ENCODE measurements around the gene SPOCK1.
"Not testable (repeated sequence)": the region's sequence is repeated elsewhere in the genome, so short reads cannot be mapped to it uniquely, and the experiment has no call there.

The SPOCK1 gene

DNA sequence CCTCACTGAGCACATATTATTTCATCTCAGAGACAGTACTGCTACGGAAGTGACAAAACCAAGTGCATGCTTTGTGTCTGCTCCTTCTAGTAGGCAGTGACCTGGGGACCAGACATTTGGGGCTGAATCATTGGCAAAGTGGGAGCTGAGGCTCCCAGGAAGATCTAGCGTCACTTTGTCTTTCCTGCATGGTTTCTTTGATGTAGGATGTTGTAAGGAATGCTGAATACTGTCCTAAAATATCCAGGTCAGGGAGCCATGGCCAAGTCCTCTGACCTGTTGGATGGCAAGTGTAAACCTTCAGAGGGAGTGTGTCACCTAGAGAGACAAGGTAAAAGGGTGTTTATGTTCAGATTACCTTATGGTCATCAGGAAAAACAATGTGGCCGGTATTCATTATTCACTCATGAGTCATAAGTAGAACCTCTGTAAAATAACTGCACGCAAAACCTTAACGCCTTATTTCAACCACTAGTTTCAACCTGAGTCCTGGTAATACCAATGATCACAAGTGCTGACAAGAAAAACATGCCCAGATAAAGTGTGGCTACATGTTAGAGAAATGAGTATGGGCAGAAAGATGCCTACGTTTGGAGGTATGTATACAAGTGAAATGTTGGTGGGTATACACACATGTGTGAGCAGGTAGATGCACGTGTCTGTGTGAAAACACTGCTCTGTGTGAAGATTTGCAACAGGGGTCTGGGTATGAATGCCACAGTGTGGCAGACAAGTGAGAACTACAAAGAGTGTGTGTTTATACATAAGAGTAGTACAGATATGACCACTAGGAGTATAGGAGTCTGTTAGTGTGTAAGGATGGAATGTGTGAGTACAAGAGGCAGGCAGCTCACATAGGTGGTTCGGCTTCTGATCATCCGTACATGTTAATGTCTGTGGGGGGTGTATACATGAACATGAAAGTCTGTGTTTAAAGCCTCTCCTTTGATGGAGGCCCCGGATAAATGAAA is 263.9 kb downstream of the SPOCK1 start:
- in situ Hi-C loops (cut with MboI; ENCODE audit: low sequenced_read_pairs): no loop called here

DNA sequence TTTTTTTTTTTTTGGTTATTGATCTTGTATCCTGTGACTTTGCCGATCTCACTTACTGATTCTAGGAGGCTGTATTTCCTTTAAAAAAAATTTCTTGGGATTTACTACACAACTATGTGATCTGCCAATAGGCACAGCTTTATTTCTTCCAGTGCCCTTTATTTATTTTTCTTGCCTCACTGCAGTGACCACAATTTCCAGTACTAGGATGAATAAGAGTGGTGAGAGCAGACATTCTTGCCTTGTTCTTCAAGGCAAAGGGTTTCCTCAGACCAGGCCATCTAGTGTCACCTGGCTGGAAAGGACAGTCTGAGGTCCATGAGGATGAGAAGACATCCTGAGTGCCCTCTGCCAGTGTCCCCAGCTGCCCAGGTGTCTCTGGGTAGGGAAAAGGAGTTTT is 265.4 kb downstream of the SPOCK1 start:
- in situ Hi-C loops (cut with MboI; ENCODE audit: low sequenced_read_pairs): no loop called here

DNA sequence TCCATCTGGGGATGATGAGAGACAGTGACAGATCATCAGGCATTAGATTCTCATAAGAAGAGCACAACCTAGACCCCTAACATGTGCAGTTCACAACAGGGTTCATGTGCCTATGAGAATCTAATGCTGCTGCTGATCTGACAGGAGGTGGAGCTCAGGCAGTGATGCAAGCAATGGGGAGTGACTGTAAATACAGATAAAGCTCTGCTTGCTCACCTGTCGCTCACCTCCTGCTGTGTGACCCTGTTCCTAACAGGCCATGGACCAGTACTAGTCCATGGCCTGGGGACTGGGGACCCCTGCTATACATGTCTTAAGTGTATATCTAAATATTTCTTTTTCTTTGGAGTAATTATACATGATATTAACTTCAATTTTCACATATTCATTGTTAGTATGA is 265.8 kb downstream of the SPOCK1 start:
- in situ Hi-C loops (cut with MboI; ENCODE audit: low sequenced_read_pairs): not testable (repeated sequence)

DNA sequence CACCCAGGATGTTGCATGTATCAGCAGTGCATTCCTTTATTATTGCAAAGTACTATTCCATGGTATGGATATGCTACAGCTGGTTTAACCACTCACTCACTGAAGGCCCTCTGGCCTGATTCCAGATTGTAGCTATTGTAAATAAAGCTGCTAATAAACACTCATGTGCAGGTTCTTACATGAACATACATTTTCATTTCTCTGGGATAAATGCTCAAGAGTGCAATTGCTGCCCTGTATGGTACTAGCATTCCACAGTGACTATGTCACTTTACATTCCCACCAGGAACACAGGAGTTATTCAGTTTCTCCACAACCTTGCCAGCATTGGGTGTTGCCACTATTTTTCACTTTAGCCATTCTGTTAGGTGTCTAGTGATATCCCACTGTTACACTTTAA is 267.6 kb downstream of the SPOCK1 start:
- in situ Hi-C loops (cut with MboI; ENCODE audit: low sequenced_read_pairs): no loop called here

DNA sequence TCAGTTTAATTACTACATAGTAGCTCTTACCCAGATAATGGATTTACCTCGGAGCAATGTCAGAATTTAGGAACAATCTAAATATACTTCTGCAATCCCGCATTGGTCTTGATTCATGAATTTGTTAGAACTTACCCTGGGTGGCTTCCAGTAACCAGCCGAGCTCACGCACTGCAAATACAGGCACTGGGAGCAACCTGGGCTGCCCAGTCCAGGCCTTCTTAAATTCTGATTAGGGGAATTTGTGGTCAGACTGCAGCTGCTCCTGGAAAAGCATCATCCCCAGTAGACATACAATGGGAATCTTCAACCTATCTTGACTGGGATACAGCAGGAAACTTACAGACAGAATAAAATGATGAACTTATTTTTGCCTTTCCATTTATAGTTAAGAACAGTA is 270.3 kb downstream of the SPOCK1 start:
- in situ Hi-C loops (cut with MboI; ENCODE audit: low sequenced_read_pairs): no loop called here

DNA sequence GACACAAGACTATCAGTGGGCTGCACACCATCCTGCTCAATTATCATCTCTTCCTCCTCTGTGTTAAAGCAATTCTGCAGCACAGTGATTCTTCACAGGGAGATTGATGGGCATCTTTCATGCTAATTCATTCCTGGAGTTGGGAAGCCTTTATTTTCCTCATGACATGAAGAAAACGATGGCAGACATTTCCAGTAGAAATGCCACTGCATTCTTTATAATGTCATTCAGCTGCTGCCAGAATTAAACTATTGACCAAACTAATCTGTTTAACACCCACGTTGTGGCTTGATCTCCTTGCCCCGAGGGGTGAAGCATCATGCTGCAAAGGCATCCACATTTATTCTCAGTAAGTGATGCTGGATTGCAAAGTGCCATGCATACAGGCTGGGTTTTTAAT is 273.0 kb downstream of the SPOCK1 start:
- in situ Hi-C loops (cut with MboI; ENCODE audit: low sequenced_read_pairs): no loop called here

DNA sequence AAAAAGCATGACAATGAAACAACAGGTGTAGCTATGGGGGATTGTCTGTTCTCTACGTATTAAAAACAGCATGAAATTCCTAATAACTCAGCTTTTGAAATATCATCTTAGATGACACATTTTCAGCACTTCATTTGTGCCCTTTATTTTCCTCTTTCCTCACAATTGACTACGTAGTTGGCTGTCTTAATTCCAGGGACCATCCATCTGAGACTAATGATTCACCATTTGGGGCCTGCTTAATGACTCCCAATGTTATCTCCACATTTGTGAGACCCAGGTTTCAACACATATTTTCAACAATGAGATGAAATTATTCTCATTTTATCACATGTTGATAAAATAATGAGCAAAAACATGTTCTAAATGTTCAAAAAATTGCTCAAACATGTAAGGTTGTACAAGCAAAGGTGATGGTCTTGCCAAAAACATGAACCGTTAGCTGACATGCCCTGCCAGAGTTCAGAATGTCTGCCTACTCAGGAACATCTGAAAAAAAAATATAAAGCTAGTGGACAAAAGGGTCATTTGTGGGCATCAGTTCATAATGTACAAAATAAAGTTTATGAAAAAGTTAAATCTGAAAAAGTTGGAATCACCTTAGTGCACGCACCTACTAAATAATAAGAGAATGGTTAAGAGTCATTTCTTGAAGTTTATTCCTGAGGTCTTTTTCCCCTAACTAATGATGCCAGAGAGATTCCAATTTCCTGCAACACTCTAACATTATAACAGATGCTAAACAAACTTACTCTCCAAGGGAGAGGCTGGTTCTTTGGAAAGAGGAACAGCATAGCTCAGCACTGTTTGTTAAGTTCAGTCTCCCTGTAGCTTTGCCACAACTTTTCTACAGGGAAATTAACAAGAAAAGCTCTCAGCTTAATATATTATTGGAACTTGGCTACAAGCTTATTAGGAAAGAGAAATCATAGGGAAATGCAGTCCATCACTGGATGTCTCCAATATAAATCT is 275.5 kb downstream of the SPOCK1 start:
- in situ Hi-C loops (cut with MboI; ENCODE audit: low sequenced_read_pairs): no loop called here

DNA sequence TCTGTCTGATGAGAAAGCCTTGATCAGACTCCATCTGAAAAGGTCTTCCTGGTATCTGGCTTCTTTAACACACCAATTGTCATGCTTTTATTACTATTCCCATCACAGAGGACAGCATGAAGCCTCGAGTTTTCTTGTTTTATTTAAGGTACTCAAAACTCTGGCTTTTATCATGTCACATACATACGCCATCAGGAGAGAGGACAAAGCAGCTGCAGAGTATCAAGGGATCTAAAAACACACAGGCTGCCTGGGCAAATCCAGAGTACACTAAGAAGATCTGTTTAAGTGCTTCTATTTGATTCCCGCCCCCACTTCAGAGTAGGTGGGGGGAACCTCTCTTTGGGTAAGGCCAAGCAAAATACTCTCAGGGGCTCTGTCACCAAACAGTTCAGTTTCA is 277.2 kb downstream of the SPOCK1 start:
- in situ Hi-C loops (cut with MboI; ENCODE audit: low sequenced_read_pairs): no loop called here

DNA sequence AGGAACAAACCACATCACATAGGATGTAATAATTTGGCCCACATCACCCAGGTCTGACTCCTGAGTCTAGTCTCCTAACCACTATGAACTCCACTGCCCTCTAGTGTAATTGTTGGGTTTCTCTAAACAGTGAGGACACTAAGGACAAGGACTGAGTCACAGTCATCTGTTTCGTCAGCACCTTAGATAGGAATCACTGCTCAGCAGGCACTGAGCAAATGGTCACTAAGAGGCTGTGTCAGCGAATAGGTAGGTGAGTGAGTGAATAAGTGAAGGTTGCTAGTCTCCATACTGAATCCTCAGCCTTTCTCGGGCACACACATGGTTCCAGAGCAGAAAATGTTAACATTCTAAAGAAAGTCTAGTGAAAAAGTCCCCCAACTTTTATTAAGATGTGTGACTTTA is 278.6 kb downstream of the SPOCK1 start:
- in situ Hi-C loops (cut with MboI; ENCODE audit: low sequenced_read_pairs): no loop called here

DNA sequence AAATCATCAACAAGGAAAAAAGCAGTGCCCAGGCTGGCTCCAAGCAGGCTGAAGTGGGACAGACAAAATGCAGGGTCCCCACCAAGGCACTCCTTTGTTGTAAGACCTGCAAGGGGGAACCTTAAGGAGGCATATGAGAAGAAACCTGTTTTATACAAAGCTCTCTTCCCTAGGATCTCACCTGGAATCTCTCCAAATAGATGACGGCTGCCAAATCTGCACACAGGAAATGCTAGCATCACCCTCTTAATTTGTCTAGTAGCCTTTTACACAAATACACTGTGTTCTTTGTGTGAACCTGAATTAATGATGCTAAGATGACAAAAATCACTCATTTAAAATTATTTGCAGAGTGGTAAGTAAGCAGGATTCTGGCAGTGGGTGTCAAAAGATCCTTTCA is 280.2 kb downstream of the SPOCK1 start:
- in situ Hi-C loops (cut with MboI; ENCODE audit: low sequenced_read_pairs): no loop called here

DNA sequence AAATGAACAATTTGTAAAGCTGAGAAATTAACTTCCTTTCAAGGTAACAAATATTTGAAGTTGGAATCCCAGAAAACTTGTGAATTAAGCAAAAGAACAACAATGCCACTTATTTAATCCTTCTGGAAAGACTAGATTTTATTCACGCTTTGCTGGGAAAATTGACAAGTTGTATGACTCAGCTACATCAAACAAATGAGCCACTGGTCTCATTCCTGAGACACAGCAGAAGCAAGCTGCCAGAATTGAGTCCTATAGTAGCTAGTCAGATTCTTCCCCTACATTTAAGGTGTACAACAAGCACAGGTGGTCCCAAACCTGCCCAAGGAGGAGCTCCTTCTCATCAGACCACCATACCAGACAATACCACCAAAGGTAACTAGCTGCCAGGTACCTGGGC is 280.7 kb downstream of the SPOCK1 start:
- in situ Hi-C loops (cut with MboI; ENCODE audit: low sequenced_read_pairs): no loop called here

DNA sequence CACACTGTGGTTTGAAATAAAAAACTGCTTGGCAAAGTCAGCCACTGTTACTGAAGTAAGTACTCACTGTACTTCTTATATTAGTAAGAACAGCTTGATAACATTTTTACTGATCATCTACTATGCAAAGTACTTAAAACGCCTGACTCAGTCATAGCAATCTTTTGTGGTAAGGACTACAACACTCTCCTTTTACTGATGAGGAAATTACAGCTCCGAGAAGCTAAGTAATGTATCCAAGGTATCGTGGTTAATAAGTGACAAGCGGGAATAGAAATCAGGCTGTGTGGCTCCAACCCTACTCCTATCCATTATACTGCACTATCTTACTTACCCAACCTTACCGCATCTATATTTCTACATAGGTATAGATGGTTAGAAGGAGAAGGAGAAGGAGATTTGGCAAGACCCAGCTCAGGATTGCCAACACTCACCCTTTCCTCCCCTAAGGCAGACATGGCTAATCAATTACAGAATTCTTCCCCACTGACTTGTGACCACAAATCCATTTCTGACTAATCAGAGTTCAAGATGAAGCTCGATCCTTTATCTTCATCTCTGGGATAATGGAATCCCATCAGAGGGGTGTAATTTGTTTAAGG is 281.4 kb downstream of the SPOCK1 start:
- in situ Hi-C loops (cut with MboI; ENCODE audit: low sequenced_read_pairs): no loop called here

DNA sequence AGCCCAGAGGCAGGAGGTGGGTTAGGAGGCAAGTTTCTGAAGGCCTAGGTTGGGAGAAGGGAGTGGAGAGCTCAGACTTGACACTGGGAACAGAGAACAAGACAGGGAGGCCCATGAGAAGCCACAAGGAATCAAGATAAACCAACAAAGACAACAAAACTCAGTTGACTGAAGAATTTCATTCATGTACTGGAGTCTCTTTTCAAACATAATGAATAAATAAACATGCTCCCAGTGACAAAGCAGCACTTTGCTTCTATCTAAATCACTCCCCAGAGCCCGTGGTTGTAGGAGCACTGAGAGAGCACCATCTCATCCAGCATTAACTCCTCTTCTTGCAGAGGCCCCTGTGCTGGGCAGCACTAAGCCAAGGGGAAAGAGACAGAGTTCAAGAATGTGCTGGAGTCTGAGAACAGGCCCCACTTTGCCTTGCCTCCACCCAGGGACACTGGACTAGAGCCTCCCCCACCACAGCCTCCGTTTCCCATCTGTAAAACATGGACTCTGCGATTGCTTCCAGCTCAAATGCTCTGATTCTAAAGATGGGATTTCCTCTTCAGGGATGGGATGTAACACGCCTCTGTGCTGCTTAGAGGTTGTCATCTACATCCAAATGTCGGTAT is 282.0 kb downstream of the SPOCK1 start:
- in situ Hi-C loops (cut with MboI; ENCODE audit: low sequenced_read_pairs): no loop called here

DNA sequence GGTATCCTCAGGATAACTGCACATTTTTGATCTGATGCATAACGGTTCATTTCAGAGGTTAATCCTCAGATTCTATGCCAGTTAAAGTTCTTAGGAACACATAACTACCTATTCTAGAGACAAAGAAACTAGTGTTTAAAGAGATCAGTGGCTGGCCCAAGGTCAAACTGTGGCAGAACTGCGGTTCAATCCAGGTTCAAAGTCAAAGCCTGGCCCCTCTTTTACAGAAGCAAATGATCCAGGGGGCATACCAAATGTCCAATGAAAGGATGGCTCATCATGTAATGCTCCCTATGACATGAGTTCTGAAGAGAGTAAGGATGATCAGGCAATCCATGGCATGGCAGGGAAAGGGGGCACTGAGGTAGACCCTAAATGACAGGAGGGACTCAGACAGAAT is 283.3 kb downstream of the SPOCK1 start:
- in situ Hi-C loops (cut with MboI; ENCODE audit: low sequenced_read_pairs): no loop called here

DNA sequence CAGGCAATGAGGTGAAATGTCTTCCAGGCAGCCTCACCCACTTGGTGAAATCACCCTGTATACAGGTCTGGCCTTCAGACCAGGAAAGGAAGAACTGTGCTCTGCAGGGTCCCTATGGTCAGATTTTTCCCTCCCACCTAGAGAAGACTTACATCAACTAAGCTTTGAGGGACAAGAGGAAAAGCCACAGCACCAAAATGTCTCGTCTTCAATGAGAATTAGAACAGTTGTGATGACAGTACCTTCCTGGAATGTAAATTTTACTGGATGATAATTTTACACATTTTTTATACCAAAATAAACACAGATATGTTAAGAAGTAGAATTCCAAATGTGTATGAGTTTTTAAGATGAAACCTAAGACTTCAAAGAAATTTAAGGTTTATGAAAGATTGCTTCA is 283.9 kb downstream of the SPOCK1 start:
- in situ Hi-C loops (cut with MboI; ENCODE audit: low sequenced_read_pairs): no loop called here

DNA sequence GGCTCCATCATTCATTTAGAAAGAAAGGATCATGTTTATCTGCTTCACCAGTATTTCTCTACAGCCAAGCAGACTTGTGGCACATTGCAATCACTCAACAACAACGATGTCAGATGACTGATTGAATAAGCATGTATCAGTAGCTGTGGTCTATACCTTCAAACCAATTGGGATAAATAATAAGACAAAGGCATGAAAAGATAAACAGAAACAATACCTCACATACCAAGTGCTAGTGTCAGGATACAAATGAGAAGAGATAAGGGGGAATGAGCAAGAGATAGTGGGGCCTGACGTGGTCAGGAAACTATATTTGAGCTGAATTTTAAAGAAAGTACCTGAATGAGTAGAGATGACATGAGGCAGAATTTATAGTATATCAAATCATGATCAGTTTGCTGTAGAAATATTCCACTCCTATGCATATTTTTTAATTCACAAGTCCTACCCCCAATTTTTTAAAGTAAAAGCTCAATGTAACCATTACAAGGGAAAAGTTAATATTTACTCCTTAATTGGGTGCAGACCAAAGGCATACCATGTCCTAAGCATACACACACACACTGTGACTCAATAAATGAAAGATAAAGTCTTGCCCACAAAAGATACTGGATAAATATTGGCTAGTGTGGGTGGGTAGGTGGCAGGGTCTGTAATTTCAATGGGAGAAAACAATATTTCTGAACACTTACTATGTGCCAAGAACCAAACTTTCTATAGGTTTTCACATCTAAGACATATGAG is 284.5 kb downstream of the SPOCK1 start:
- in situ Hi-C loops (cut with MboI; ENCODE audit: low sequenced_read_pairs): no loop called here

DNA sequence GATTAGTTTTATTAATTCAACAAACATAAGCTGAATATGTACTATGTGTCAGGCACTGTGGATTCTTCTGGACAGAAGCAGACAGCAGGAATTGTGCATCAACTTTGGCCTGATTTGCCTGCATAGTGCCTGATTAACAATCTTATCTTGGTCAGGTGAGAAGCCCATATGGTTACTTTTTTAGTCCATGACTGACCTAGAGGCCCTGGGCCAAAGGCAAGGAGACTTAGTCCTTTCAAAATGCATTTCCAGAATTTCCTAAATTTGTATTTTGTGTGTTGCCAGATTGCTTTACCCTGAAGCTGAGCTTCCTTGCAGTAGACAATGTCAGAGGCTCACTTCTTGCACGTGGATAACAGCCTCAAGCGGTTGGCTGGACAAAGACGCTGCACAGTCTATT is 286.7 kb downstream of the SPOCK1 start:
- in situ Hi-C loops (cut with MboI; ENCODE audit: low sequenced_read_pairs): no loop called here

DNA sequence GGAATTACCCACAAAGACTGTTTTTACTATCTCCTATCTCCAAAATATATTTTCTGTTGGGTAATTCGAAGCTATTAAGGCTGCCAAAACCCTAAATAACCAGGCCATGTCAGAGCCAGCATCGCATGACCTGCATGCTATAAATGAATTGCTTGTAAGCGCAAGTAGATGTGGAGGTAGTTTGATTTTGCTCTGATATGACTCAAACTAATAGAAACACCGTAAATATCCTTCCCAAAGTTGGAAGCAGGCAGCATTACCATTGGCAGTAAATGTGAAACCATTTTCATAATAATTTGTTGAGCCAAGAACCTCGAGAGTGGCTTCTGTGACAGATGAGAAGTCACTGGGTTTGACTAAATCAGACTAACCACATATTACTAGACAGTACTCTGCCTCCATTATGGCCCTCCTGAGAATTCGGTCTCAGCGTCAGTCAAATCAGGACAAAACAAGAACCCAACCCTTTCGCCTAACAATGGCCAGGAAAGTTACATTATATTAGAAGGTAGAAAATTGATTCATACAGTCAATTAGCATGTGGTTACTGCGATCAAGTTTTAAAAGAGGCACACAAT is 289.8 kb downstream of the SPOCK1 start:
- in situ Hi-C loops (cut with MboI; ENCODE audit: low sequenced_read_pairs): no loop called here

DNA sequence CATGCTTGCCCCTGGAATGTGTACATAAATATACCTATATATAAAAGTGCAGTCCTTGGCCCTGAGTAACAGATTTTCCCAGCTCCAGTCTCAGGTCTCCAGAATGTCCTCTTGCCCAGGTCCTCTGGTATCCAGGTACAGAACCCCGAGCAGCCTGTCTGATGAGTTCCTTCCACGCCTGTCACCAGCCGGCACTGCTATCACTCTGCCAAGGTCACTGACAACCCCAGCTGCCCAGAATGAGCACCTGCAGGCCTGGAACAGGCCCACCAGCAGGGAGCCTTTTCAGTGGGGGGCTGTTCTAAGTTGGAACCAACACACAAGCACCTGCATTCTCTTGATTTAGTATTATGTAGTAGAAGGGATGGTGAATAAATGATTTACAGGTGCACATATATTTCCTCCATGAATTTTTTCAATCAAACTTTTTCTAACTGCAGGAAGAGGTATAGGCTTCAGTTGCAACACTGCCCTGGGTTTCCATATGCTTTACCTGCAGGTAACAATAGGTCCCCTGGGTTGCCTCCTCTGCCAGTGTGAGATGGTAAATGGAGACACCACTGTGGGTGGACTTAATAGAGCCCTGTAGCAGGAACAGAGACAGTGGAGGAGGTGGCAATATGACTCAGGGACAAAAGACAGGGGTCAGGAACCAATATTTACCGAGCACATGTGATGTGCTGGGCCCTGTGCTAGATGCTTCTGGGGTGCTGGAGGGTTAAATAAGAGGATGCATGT is 291.9 kb downstream of the SPOCK1 start:
- in situ Hi-C loops (cut with MboI; ENCODE audit: low sequenced_read_pairs): no loop called here

Measured in HL-60/S4 treated with phorbol 12-myristate 13-acetate at 8.2 ng/mL for 4 days and 3 days (cell line).